GM13977 (cell line): ENCODE data around the gene MEF2C.

Source experiments
- DNase-seq: peaks from one replicate; pipeline ENCODE4 v3.0.0; 2012; ENCODE audit warnings: low spot score
- in situ Hi-C: fragments of 300-500 bp; cut with MboI; formaldehyde crosslinking; loops from one replicate; pipeline ENCODE4 v1.12.0; 2022; ENCODE audit warnings: low sequenced_read_pairs, low pct_unique_long_range_greater_than_20kb, mixed read lengths, inconsistent platforms; ENCODE audit not compliant: unreplicated experiment
- TF ChIP-seq, protein P1 (sequence below): IDR thresholded peaks from 2 replicates; pipeline ENCODE4 v1.5.1; 2012; ENCODE audit warnings: mild to moderate bottlenecking, control low read depth; ENCODE audit not compliant: insufficient read depth; ENCODE audit errors: extremely low read depth, missing control alignments

Gene MEF2C

DNA sequence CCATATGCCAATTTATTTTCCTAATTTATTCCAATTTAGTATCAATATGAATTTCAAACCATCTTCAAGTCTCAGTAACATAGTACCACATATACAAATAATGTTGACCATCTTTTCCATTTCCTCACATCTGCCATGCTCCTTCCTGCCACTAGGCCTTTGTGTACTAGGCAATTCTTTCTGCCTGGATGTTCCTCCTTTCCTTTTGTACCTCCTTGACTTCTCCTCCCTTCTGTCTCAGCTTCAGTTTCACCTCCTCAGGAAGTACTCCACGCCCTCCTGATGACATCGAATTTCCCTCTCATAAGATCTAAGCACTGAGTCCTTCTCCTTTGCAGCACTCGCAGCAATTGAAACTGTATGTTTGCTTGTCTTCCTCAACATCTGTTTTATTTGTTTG is 53.9 kb downstream of the MEF2C start:
- no peak for DNase-seq
- TF ChIP-seq, protein P1, sequence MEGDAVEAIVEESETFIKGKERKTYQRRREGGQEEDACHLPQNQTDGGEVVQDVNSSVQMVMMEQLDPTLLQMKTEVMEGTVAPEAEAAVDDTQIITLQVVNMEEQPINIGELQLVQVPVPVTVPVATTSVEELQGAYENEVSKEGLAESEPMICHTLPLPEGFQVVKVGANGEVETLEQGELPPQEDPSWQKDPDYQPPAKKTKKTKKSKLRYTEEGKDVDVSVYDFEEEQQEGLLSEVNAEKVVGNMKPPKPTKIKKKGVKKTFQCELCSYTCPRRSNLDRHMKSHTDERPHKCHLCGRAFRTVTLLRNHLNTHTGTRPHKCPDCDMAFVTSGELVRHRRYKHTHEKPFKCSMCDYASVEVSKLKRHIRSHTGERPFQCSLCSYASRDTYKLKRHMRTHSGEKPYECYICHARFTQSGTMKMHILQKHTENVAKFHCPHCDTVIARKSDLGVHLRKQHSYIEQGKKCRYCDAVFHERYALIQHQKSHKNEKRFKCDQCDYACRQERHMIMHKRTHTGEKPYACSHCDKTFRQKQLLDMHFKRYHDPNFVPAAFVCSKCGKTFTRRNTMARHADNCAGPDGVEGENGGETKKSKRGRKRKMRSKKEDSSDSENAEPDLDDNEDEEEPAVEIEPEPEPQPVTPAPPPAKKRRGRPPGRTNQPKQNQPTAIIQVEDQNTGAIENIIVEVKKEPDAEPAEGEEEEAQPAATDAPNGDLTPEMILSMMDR, result peak; percentile 32
- in situ Hi-C loops, result loop anchor here (10.0 to 25.0 kb wide), 2 partner anchors 94 to 1433 kb away; no protein-coding TSS in a partner anchor

DNA sequence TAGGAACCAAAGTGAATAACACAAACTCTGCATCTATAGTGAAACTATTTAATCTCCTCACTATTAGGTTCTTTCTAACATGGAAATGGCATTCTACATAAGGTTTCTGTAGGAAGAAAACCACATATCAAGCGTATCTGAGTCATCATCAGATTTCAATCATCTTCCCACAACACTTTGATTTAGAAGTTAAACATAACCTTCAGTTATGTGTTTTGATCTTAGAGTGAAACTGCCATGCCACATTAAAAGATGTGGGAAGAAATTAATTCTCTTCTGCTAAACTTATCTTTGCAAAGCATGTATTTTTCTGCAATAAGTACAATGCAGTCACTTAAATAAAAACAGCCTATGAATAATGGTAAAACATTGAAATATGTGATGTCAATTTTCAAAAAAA is 55.0 kb downstream of the MEF2C start:
- in situ Hi-C loops, result loop anchor here (10.0 to 25.0 kb wide), 2 partner anchors 93 to 1434 kb away; no protein-coding TSS in a partner anchor
- DNase-seq, result no peak
- TF ChIP-seq, protein P1, result no peak

DNA sequence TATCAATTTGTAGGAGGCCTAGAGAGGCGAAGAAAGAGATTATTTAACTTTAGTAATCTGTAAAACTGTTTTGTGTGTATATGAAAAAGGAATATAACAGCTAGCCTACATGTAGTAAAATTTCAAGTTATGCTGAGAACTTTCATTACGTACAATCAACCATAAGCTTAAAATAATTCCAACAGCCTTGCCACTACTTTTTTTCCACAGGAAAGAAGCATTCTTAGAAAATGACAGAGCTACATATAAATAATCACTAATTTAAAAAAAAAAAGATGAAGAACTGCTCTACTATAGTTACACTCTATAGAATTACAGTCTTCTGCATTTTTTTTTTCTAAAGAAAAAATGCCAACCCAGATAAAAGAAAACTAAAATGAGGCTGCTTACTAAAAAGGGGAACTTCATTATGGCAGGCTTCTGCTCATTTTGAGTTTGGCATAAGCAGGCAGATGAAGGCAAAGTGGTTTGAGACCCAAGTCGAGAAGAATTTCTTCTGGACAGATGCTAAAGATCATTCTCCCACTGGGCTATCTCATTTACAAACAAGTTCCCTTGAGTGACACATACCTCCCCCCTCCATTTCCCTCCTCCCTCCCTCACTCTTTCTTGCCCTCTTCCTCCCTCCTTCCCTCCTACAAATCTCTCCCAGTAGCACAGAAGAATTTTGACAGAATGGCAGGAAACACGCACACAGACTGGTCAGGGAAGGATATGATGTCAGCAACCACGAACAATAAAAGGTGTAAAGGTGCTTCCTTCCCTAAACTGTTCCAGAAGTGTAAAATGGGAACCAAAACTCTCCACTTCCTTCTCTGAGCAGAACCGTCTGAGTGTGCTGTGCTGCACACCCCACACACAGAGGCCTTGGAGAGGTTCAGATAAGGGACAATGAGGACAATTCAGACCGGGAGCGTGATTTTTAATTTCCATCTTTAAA is 56.1 kb downstream of the MEF2C start:
- DNase-seq, result no peak

DNA sequence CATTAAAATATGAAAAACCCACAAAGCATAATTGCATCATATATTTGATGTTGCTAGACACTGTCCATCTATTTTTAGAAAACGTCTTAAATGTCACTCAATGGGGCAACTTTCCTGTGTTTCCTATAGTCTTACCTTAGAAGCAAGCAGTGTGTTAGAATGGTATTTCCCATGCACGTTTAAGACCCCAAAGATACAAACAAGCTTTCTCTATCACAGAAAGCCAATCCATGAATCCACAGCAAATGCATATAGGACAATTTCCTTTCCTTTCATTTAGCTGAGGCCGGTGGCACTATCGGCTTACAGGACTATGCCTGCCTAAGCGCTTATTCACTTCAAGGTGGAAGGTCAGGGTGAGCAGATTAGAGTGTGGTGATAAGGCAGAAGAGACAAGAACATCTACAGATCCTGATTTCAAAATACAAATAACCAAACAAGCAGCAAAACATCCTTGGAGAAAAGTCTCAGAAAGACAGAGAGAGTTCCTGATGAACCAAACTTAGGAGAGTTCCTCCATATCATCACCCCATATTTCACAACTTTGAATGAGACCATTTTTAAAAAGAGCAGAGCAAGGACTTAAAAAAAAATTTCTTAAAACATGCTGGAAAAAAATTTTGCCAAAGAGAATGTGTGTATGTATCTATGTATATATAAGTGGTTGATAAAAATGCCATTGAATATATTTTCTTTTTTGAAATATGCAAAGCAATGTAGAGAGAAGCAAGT is 57.2 kb downstream of the MEF2C start:
- TF ChIP-seq, protein P1, result no peak
- no peak for DNase-seq
- in situ Hi-C loops, result loop anchor here (10.0 to 25.0 kb wide), 2 partner anchors 91 to 1437 kb away; no protein-coding TSS in a partner anchor

More for the DNA sequence above, 56.1 kb downstream of the MEF2C start:
- in situ Hi-C loops, result loop anchor here (10.0 to 25.0 kb wide), 2 partner anchors 92 to 1435 kb away; no protein-coding TSS in a partner anchor
- TF ChIP-seq, protein P1, result no peak

DNA sequence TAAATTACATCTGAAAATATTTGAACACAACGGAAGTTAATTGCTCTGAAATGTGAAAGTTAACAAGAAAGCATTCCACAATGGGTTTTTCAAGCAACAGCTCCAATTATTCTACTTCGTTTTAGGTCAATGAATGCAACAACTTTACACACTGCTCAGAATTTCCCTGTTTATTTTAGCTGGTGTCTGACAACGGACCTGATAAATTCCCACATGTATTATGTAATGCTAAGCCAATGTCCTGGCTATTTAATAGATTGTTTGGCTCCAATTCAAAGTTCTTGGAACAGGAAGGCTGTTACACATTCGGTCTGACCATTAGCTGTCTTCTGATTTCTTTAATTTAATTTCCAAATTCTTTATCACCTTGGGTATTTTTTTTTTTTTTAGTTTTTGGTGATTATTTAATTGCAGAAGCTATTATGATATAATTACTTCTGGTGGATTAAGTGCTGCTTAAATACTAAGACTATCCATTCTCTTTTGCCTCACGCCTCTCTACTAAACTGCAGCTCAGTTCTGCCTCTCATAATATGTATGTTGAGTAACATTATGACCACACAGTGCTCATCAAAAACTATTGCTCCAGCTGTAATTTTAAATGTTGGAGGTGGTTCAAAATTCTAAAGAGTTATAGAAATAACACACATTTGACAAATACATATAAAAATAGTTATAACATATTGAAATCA is 57.9 kb downstream of the MEF2C start:
- TF ChIP-seq, protein P1, result no peak
- in situ Hi-C loops, result loop anchor here (10.0 to 25.0 kb wide), 2 partner anchors 90 to 1437 kb away; no protein-coding TSS in a partner anchor
- no peak for DNase-seq

DNA sequence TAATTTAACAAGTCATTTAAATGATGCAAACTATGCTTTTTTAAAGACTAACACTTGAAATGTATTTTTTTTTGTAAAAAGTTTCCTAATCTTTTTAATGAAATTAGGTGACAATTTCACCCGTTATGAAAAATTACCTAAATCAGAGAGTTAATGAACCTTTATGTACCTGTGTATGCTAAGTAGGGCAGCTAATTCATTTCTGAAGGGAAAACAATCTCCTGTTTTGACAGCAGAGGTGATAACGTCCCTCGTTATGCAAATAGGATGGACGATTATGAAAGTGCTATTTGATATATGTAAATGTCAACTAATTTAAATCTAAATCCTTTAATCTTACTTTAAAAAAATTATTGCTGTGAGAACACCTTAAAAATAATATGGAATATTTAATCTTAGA is 58.8 kb downstream of the MEF2C start:
- DNase-seq, result no peak
- TF ChIP-seq, protein P1, result no peak
- in situ Hi-C loops, result loop anchor here (10.0 kb wide), 1 partner anchor 89 kb away; no protein-coding TSS in a partner anchor
